Measurements from ENCODE around the gene SERTAD4.
"Not testable (repeated sequence)": the region's sequence is repeated elsewhere in the genome, so short reads cannot be mapped to it uniquely, and the experiment has no call there.

The SERTAD4 gene

DNA sequence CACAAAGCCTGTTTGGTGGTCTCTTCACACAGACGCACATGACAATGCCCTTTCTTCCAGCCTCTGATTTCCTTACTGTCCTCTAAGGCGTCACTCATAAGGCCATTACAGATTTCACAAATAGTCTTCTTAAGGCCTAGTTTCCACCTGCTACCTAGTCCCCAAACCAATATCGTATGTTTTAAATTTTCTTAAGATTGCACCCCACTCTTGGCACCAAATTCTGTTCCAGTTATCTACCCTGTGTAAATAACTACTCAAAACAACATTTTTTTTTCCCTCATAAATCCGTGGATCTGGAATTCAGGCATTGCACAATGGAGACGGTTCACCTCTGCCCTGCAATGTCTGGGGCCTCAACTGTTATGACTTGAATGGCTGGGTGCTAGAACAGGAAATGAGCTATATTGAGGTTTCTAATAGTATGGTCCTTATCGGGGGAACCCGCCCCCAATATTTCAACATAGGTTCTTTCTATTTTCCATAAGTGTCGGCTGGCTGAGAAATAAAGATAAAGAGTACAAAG is 36.9 kb upstream of the SERTAD4 start:
- Histone ChIP-seq H3K36me3 (replicated peaks; ENCODE audit: insufficient read depth, low read length) (no peaks in the 10 kb centered on the region), H3K9me2 (replicated peaks; ENCODE audit: insufficient read depth, low read length) (no peaks in the 10 kb centered on the region), H4K20me1 (ENCODE audit: insufficient read depth, low read length) (no peaks in the 10 kb centered on the region), H3K4me1 (ENCODE audit: low read length) (no peaks in the 10 kb centered on the region), H2AFZ (ENCODE audit: low read length) (no peak overlapping the region), H3K4me3 (ENCODE audit: low read length) (no peak overlapping the region), H3K9ac (ENCODE audit: low read length) (no peak overlapping the region), H3K9me3 (replicated peaks; ENCODE audit: insufficient read depth, low read length) (no peaks in the 10 kb centered on the region), H3K27me3 (replicated peaks; ENCODE audit: insufficient read depth, low read length) (no peaks in the 10 kb centered on the region), H3F3A (ENCODE audit: insufficient read depth, low read length) (no peaks in the 10 kb centered on the region), H3K27ac (ENCODE audit: low read length) (no peak overlapping the region), H3K79me2 (ENCODE audit: low read length) (no peaks in the 10 kb centered on the region), H3K4me2 (ENCODE audit: low read depth, low read length) (no peak overlapping the region)
- TF ChIP-seq, protein P1, sequence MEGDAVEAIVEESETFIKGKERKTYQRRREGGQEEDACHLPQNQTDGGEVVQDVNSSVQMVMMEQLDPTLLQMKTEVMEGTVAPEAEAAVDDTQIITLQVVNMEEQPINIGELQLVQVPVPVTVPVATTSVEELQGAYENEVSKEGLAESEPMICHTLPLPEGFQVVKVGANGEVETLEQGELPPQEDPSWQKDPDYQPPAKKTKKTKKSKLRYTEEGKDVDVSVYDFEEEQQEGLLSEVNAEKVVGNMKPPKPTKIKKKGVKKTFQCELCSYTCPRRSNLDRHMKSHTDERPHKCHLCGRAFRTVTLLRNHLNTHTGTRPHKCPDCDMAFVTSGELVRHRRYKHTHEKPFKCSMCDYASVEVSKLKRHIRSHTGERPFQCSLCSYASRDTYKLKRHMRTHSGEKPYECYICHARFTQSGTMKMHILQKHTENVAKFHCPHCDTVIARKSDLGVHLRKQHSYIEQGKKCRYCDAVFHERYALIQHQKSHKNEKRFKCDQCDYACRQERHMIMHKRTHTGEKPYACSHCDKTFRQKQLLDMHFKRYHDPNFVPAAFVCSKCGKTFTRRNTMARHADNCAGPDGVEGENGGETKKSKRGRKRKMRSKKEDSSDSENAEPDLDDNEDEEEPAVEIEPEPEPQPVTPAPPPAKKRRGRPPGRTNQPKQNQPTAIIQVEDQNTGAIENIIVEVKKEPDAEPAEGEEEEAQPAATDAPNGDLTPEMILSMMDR (IDR thresholded peaks at IDR 0.05; ENCODE audit: low read length) = no peak
- TF ChIP-seq EZH2 (optimal IDR thresholded peaks at IDR 0.05; ENCODE audit: low read depth, low read length) (no peak), EZH2phosphoT487 (IDR thresholded peaks at IDR 0.05; ENCODE audit: low read length) (no peak)
- no peak for DNase-seq

DNA sequence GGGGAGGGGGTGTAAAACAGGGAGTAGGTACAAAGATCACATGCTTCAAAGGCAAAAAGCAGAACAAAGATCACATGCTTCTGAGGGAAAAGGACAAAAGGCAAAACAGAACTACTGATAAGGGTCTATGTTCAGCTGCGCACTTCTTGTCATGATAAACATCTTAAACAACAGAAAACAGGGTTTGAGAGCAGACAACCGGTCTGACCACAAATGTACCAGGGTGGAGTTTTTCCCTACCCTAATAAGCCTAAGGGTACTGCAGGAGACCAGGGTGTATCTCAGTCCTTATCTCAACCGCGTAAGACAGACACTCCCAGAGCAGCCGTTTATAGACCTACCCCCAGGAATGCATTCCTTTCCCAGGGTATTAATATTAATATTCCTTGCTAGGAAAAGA is 36.3 kb upstream of the SERTAD4 start:
- not testable (repeated sequence) for H2AFZ ChIP-seq (ENCODE audit: low read length); H3F3A ChIP-seq (ENCODE audit: insufficient read depth, low read length); H3K36me3 ChIP-seq (replicated peaks; ENCODE audit: insufficient read depth, low read length); H3K4me2 ChIP-seq (ENCODE audit: low read depth, low read length); DNase-seq; H3K9me2 ChIP-seq (replicated peaks; ENCODE audit: insufficient read depth, low read length); H4K20me1 ChIP-seq (ENCODE audit: insufficient read depth, low read length); H3K9ac ChIP-seq (ENCODE audit: low read length); H3K9me3 ChIP-seq (replicated peaks; ENCODE audit: insufficient read depth, low read length); H3K4me3 ChIP-seq (ENCODE audit: low read length); H3K79me2 ChIP-seq (ENCODE audit: low read length); H3K27me3 ChIP-seq (replicated peaks; ENCODE audit: insufficient read depth, low read length); H3K4me1 ChIP-seq (ENCODE audit: low read length); H3K27ac ChIP-seq (ENCODE audit: low read length)

DNA sequence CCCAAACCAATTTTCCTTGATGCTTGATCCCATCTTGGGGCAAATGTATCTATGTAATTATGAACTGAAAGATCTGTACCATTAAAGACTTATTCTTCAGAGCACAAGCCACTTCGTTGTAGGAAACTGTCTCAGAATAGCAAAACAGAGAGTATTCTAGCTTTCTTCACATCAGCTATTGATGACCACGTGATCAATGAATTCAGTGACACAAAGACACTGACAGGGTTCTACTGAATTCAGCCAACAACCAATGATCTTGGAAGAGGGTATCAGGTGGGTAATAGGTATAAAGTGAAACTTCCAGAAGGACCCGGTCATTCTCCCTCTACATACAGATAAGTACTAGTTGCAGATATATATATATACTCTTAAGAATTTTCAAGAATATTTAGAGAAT is 33.8 kb upstream of the SERTAD4 start:
- Histone ChIP-seq H3K36me3 (replicated peaks; ENCODE audit: insufficient read depth, low read length) (no peaks in the 10 kb centered on the region), H3K9me3 (replicated peaks; ENCODE audit: insufficient read depth, low read length) (no peaks in the 10 kb centered on the region)
- TF ChIP-seq EZH2phosphoT487 (IDR thresholded peaks at IDR 0.05; ENCODE audit: low read length) (no peak), EZH2 (optimal IDR thresholded peaks at IDR 0.05; ENCODE audit: low read depth, low read length) (no peak)
- TF ChIP-seq, protein P1 (IDR thresholded peaks at IDR 0.05; ENCODE audit: low read length) = no peak

DNA sequence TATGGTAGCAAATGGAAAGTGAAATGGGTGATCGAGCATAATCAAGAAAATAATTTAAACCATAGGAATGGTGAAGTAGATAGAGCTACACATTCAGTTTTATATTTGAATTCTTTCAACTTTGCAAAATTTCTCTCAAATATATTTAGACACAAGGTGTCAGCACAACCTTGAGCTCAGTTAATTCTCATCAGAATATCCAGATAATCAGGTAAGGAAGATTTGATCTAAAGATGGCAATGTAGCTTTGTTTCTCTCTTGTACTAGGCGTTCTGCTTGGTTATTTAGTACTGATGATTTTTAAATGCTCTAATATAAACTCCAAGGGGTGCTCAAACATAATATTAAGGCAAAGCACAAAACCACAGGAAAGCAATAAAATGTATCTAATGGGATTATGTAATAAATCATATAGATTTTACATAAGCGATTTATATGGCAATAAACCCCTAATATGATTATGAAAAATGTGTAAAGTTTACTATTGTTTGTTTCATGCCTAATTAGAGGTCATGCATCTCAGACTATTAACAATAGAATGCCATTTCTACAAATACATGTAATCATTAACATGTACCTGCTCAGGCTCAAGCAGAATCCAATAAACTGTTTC is 32.4 kb upstream of the SERTAD4 start:
- Histone ChIP-seq H3K9me3 (replicated peaks; ENCODE audit: insufficient read depth, low read length) (no peaks in the 10 kb centered on the region), H3K4me1 (ENCODE audit: low read length) (no peaks in the 10 kb centered on the region), H3F3A (ENCODE audit: insufficient read depth, low read length) (no peaks in the 10 kb centered on the region), H3K4me3 (ENCODE audit: low read length) (no peak overlapping the region), H3K79me2 (ENCODE audit: low read length) (no peaks in the 10 kb centered on the region), H3K4me2 (ENCODE audit: low read depth, low read length) (no peak overlapping the region), H3K36me3 (replicated peaks; ENCODE audit: insufficient read depth, low read length) (no peaks in the 10 kb centered on the region), H3K27ac (ENCODE audit: low read length) (no peak overlapping the region), H2AFZ (ENCODE audit: low read length) (no peak overlapping the region), H3K27me3 (replicated peaks; ENCODE audit: insufficient read depth, low read length) (no peaks in the 10 kb centered on the region), H3K9me2 (replicated peaks; ENCODE audit: insufficient read depth, low read length) (no peaks in the 10 kb centered on the region), H4K20me1 (ENCODE audit: insufficient read depth, low read length) (no peaks in the 10 kb centered on the region), H3K9ac (ENCODE audit: low read length) (no peak overlapping the region)
- DNase-seq = no peak
- TF ChIP-seq, protein P1 (IDR thresholded peaks at IDR 0.05; ENCODE audit: low read length) = no peak

More for the DNA sequence above, 33.8 kb upstream of the SERTAD4 start:
- Histone ChIP-seq H3F3A (ENCODE audit: insufficient read depth, low read length) (no peaks in the 10 kb centered on the region), H3K27ac (ENCODE audit: low read length) (no peak overlapping the region), H3K4me3 (ENCODE audit: low read length) (no peak overlapping the region), H3K79me2 (ENCODE audit: low read length) (no peaks in the 10 kb centered on the region), H4K20me1 (ENCODE audit: insufficient read depth, low read length) (no peaks in the 10 kb centered on the region), H3K4me1 (ENCODE audit: low read length) (no peaks in the 10 kb centered on the region), H3K27me3 (replicated peaks; ENCODE audit: insufficient read depth, low read length) (no peaks in the 10 kb centered on the region), H3K9ac (ENCODE audit: low read length) (no peak overlapping the region), H3K9me2 (replicated peaks; ENCODE audit: insufficient read depth, low read length) (no peaks in the 10 kb centered on the region), H3K4me2 (ENCODE audit: low read depth, low read length) (no peak overlapping the region), H2AFZ (ENCODE audit: low read length) (no peak overlapping the region)
- DNase-seq = no peak

All from MM.1S (cell line).